Measurements from ENCODE around the gene TUBGCP6.
"Not testable (repeated sequence)": the region's sequence is repeated elsewhere in the genome, so short reads cannot be mapped to it uniquely, and the experiment has no call there.

Gene TUBGCP6

GRCh38 chr22:50171965-50172421 is 72.8 kb downstream of the TUBGCP6 start:
- no peak for DNase-seq (ENCODE audit: extremely low read depth in 1 of 2, low read depth in 1 of 2)

- DNase-seq (ENCODE audit: extremely low read depth in 1 of 2, low read depth in 1 of 2), result no peak
Observed at GRCh38 chr22:50171319-50171964, 73.4 kb downstream of the TUBGCP6 start.

- DNase-seq (ENCODE audit: extremely low read depth in 1 of 2, low read depth in 1 of 2), result no peak
Observed at GRCh38 chr22:50170453-50171318, 74.1 kb downstream of the TUBGCP6 start, which contains the start of gene PANX2. Gene PANX2, plus strand, starts transcription at chr22:50170731. Its CDS starts 0 bp downstream, at chr22:50170731.

GRCh38 chr22:50169774-50170341 is 75.0 kb downstream of the TUBGCP6 start:
- no peak for DNase-seq (ENCODE audit: extremely low read depth in 1 of 2, low read depth in 1 of 2)

GRCh38 chr22:50169181-50169759 is 75.6 kb downstream of the TUBGCP6 start:
- no peak for DNase-seq (ENCODE audit: extremely low read depth in 1 of 2, low read depth in 1 of 2)

GRCh38 chr22:50168490-50169180 is 76.2 kb downstream of the TUBGCP6 start:
- DNase-seq (ENCODE audit: extremely low read depth in 1 of 2, low read depth in 1 of 2), result not testable (repeated sequence)

- DNase-seq (ENCODE audit: extremely low read depth in 1 of 2, low read depth in 1 of 2), result no peak
Observed at GRCh38 chr22:50167689-50168489, 76.9 kb downstream of the TUBGCP6 start.
